ENCODE data around the gene MUC20.
"Not testable (repeated sequence)": the region's sequence is repeated elsewhere in the genome, so short reads cannot be mapped to it uniquely, and the experiment has no call there.

The MUC20 gene

GRCh38 chr3:195715583-195716266 lies 5.1 kb upstream of the MUC20 start:
- TF ChIP-seq CTCF (IDR thresholded peaks at IDR 0.05; ENCODE audit: low read depth, low read length, missing control alignments): no peak
- no peak for DNase-seq (ENCODE audit: extremely low read depth, low read depth)
- H3K4me3 ChIP-seq (replicated peaks; ENCODE audit: low read depth, low read length): no peak overlapping the region

- TF ChIP-seq CTCF (IDR thresholded peaks at IDR 0.05; ENCODE audit: low read depth, low read length, missing control alignments): no peak
- no peak overlapping the region for H3K4me3 ChIP-seq (replicated peaks; ENCODE audit: low read depth, low read length)
- no peak for DNase-seq (ENCODE audit: extremely low read depth, low read depth)
These were observed 3.4 kb upstream of the MUC20 start for GRCh38 chr3:195717416-195717815.

- no peak for DNase-seq (ENCODE audit: extremely low read depth, low read depth)
- no peak for TF ChIP-seq CTCF (IDR thresholded peaks at IDR 0.05; ENCODE audit: low read depth, low read length, missing control alignments)
- H3K4me3 ChIP-seq (replicated peaks; ENCODE audit: low read depth, low read length): no peak overlapping the region
These were observed 2.8 kb upstream of the MUC20 start for GRCh38 chr3:195717852-195718476.

- no peak overlapping the region for H3K4me3 ChIP-seq (replicated peaks; ENCODE audit: low read depth, low read length)
- no peak for TF ChIP-seq CTCF (IDR thresholded peaks at IDR 0.05; ENCODE audit: low read depth, low read length, missing control alignments)
- DNase-seq (ENCODE audit: extremely low read depth, low read depth): no peak
These were observed 2.2 kb upstream of the MUC20 start for GRCh38 chr3:195718477-195718984.

- not testable (repeated sequence) for DNase-seq (ENCODE audit: extremely low read depth, low read depth); H3K4me3 ChIP-seq (replicated peaks; ENCODE audit: low read depth, low read length)
These were observed 1.1 kb upstream of the MUC20 start for GRCh38 chr3:195719514-195720254.

GRCh38 chr3:195722139-195722995 lies 1.6 kb downstream of the MUC20 start:
- DNase-seq (ENCODE audit: extremely low read depth, low read depth): not testable (repeated sequence)

GRCh38 chr3:195722996-195723345 lies 2.2 kb downstream of the MUC20 start:
- H3K4me3 ChIP-seq (replicated peaks; ENCODE audit: low read depth, low read length); DNase-seq (ENCODE audit: extremely low read depth, low read depth): not testable (repeated sequence)

More at GRCh38 chr3:195722139-195722995, 1.6 kb downstream of the MUC20 start:
- H3K4me3 ChIP-seq (replicated peaks; ENCODE audit: low read depth, low read length): not testable (repeated sequence)

- not testable (repeated sequence) for DNase-seq (ENCODE audit: extremely low read depth, low read depth); H3K4me3 ChIP-seq (replicated peaks; ENCODE audit: low read depth, low read length)
These were observed 3.6 kb downstream of the MUC20 start for GRCh38 chr3:195724363-195724762.

GRCh38 chr3:195725916-195726740 lies 5.3 kb downstream of the MUC20 start:
- not testable (repeated sequence) for H3K4me3 ChIP-seq (replicated peaks; ENCODE audit: low read depth, low read length); DNase-seq (ENCODE audit: extremely low read depth, low read depth)

Measured in HFF-Myc (cell line).